Measurements from ENCODE around the gene VAT1L.

GRCh38 chr16:77794586-77794985 is 6.2 kb downstream of the VAT1L start:
- TF ChIP-seq EP300 (IDR thresholded peaks at IDR 0.05; ENCODE audit: borderline replicate concordance) (no peak), CEBPB (IDR thresholded peaks at IDR 0.05) (no peak), REST (IDR thresholded peaks at IDR 0.05; ENCODE audit: low read depth) (no peak)
